Stimulated activated CD8-positive, alpha-beta memory T cell treated with anti-CD3 and anti-CD28 coated beads, Interleukin-4, amount 100 ng/mL, for 24 hours (primary cell): ENCODE data around the gene MMP25.
"Not testable (repeated sequence)": the region's sequence is repeated elsewhere in the genome, so short reads cannot be mapped to it uniquely, and the experiment has no call there.

Source experiments
- DNase-seq: peaks from one replicate; pipeline ENCODE4 v3.0.0-alpha.2; 2020; ENCODE audit warnings: low read depth

Gene MMP25

GRCh38 chr16:3030222-3031212 is 15.8 kb upstream of the MMP25 start:
- DNase-seq: no peak

- DNase-seq: no peak
These were observed 13.7 kb upstream of the MMP25 start for GRCh38 chr16:3032624-3033023.

- DNase-seq: no peak
These were observed 10.9 kb upstream of the MMP25 start for GRCh38 chr16:3035289-3035971.

GRCh38 chr16:3035972-3036725 is 10.2 kb upstream of the MMP25 start:
- DNase-seq: no peak

- DNase-seq: no peak
These were observed 9.5 kb upstream of the MMP25 start, which contains the start of gene BICDL2 for GRCh38 chr16:3036726-3037315. Gene BICDL2, minus strand, starts transcription at chr16:3036944. Its CDS starts 1,448 bp downstream, at chr16:3035496.

- DNase-seq: no peak
These were observed 8.1 kb upstream of the MMP25 start for GRCh38 chr16:3038256-3038655.

- no peak for DNase-seq
These were observed 7.5 kb upstream of the MMP25 start for GRCh38 chr16:3038896-3039295.

DNA sequence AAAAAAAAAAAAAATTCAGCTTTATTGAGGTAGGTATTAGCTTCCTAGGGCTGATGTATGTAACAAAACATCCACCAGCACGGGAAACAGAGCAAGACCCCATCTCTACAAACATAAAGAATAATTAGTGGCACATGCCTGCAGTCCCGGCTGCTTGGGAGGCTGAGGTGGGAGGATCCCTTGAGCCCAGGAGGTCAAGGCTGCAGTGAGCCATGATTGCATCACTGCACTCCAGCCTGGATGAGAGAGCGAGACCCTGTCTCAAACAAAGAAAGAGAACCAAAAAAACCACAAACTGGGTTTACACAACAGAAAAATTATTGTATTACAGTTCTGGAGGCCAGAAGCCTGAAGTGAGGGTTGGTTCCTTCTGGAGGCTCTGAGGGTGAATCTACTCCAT is 4.0 kb upstream of the MMP25 start:
- no peak for DNase-seq

DNA sequence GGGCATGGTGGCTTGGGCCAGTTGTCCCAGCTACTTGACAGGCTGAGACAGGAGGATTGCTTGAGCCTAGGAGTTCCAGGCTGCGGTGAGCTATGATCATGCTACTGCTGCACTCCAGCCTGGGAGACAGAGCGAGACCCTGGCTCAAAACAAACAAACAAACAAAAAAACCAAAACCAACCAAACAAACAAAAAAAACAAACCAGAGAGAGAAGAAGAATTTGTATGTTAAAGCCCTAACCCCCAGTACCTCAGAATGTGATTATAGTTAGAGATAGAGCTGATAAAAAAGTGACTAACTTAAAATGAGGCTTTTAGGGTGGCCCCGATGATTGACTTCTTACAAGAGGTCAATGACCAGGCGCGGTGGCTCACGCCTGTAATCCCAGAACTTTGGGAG is 1.7 kb upstream of the MMP25 start:
- DNase-seq: no peak

DNA sequence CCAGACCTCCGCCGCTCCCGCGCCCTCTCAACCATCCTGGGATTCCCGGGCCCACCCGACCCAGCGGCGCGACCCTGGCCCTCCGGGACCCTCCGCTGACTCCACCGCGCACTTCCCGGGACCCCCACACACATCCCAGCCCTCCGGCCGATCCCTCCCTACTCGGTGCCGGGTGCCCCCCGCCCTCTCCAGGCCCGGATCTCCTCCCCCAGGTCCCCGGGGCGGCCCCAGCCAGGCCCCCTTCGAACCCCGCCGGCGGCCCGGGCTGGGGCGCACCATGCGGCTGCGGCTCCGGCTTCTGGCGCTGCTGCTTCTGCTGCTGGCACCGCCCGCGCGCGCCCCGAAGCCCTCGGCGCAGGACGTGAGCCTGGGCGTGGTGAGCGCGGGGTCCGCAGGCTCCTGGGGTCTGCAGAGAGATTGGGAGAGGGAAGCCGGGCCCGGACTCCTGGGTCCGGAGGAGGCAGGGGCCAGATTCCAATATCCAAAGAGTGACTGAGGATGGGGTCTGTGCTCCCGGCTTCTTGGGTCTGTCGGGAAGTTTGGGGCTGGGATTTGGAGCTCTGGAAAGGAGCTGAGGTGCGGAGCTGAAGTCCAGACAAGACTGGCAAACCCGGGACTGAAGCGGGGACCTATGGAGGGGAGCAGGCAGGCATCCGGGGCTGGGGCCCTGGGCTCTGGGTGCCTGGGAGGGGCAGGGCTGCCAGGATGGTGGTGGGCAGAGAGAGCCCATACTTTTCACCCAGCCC is 453 bp downstream of the MMP25 start:
- DNase-seq: no peak

- no peak for DNase-seq
These were observed 993 bp downstream of the MMP25 start for GRCh38 chr16:3047387-3047720.

- DNase-seq: no peak
These were observed 3.6 kb downstream of the MMP25 start for GRCh38 chr16:3049921-3050481.

DNA sequence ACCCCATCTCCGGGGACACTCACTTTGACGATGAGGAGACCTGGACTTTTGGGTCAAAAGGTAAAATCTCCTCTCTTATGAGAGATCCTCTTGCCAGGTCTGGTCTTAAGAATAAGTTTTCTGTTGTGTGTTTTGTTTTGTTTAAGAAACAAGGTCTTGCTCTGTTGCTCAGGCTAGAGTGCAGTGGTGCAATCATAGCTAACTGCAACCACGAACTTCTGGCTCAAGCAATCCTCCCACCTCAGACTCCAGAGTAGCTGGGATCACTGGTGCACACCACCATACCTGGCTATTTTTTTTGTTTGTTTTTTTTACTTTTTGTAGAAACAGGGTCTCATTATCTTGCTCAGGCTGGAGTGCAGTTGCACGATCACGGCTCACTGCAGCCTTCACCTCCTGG is 4.1 kb downstream of the MMP25 start:
- no peak for DNase-seq

GRCh38 chr16:3051009-3051408 is 4.6 kb downstream of the MMP25 start:
- no peak for DNase-seq

GRCh38 chr16:3051494-3051893 is 5.1 kb downstream of the MMP25 start:
- DNase-seq: no peak

- not testable (repeated sequence) for DNase-seq
These were observed 6.4 kb downstream of the MMP25 start for GRCh38 chr16:3052571-3053329.

GRCh38 chr16:3053330-3053710 is 7.0 kb downstream of the MMP25 start:
- not testable (repeated sequence) for DNase-seq

DNA sequence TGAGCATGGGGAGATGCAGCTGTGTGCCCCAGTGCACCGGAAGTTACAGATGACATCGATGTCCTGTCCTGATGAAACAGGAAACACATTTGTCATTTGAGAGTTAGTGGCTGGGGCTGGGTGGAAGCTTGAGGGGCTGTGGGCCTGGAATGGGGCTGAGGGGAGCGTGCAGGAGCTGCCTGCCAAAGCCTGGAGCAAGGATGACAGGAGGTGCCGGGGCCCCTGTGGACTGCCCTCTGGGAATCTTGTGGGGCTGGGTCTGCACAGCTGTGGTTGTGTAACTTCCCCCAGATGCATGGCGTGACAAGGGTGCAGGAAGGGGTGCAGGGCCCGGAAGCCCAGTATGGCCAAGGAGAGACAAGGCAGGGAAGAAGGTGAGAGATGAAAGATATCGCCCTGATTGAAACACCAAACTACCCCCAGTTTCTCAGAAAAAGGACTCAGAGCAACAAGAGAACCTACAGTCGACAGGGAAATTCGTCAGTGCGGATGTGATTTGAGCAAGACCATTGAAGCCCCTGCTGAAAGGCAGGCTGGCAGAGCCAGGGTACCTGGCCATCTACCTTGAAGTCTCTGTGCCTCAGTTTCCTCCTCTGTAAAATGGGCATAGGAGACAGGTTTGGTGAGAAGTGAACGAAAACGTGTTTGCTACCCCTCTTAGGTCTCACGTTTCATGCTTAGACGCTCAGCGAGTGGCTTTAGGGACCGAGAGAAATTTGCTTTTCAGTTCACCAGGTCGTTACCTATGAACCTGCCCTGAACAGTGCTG is 8.8 kb downstream of the MMP25 start:
- DNase-seq: no peak

DNA sequence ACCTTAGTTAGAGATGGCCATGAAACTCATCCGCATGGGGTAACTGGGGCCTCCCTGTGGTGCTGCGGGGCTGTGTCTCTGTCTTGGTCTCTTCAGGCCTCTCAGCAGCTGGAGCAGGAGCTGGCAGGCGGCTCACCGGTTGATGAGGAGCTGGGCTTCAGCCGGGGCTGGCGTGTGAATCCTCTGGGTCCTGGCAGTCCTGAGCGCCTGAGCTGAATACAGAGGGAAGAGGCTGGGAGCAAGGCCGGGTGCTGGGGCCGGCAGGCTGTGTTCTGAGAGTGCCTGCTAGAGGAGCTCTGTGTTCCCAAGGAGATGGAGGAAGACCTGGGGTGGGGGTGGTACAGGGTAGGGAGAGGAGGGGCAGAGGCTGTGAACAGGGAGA is 9.4 kb downstream of the MMP25 start:
- DNase-seq: not testable (repeated sequence)
